ENCODE data around the gene SLC52A3. TPM values are rescaled to one million over a fixed set of nuclear protein-coding genes. Genes with fewer than 3 reads are reported as not detected.

The SLC52A3 gene
- 0.43 to 0.92 TPM (median 0.61 TPM) in 5 replicates for total RNA-seq (2022; extraction: Qiagen RNA extraction; ENCODE audit: low read depth)

GRCh38 chr20:768426-768978 lies at the start of gene SLC52A3:
Gene SLC52A3, minus strand, starts transcription at chr20:768500. Its CDS starts 2,726 bp downstream, at chr20:765774.

Other genes starting within 250 kb of the SLC52A3 start
- gene CSNK2A1, start 224.7 kb downstream of the SLC52A3 start, total RNA-seq (2022; extraction: Qiagen RNA extraction; ENCODE audit: low read depth): 146 to 171 TPM (median 156 TPM) in 5 replicates
- gene TCF15, start 158.2 kb downstream of the SLC52A3 start, total RNA-seq (2022; extraction: Qiagen RNA extraction; ENCODE audit: low read depth): not detected in 5 replicates
- gene SRXN1, start 115.3 kb downstream of the SLC52A3 start, total RNA-seq (2022; extraction: Qiagen RNA extraction; ENCODE audit: low read depth): 278 to 327 TPM (median 283 TPM) in 5 replicates
- gene SCRT2, start 92.7 kb downstream of the SLC52A3 start, total RNA-seq (2022; extraction: Qiagen RNA extraction; ENCODE audit: low read depth): not detected in 5 replicates
- gene FAM110A, start 65.2 kb upstream of the SLC52A3 start, total RNA-seq (2022; extraction: Qiagen RNA extraction; ENCODE audit: low read depth): 7.2 to 12.3 TPM (median 11.4 TPM) in 5 replicates
- 0.03 TPM in 1 of 5 replicates, not detected in the others for gene ANGPT4, start 147.8 kb upstream of the SLC52A3 start, total RNA-seq (2022; extraction: Qiagen RNA extraction; ENCODE audit: low read depth)
- not detected in 5 replicates for gene RSPO4, start 233.8 kb upstream of the SLC52A3 start, total RNA-seq (2022; extraction: Qiagen RNA extraction; ENCODE audit: low read depth)